IMR-90 (cell line): ENCODE measurements around the gene RIMS4. TPM values are rescaled to one million over a fixed set of nuclear protein-coding genes. Genes with fewer than 3 reads are reported as not detected.

ENCODE experiments used
- ATAC-seq: fragments of 200-7000 bp; cut with Tn5 transposase; 2 replicates; pipeline ENCODE4 v1.9.1; 2020; ENCODE audit warnings: low read depth, mild to moderate bottlenecking, moderate library complexity
- BruUV-seq: library from RNA; stranded (reverse); fragments of 400-500 nt; replicated peaks from 2 replicates; lab custom pipeline; 2021; lab: Mats Ljungman, UMichigan
- CTCF ChIA-PET: fragments of 300-600 bp; formaldehyde crosslinking; extraction: SDS; loops from one replicate; lab custom pipeline; 2021; ENCODE audit warnings: antibody characterized with exemption; lab: Yijun Ruan, JAX
- POLR2A ChIA-PET: fragments of 300-600 bp; sonication (Branson Sonifier 250); formaldehyde crosslinking; loops from one replicate; lab custom pipeline; 2022; ENCODE audit warnings: antibody characterized with exemption; ENCODE audit not compliant: unreplicated experiment; lab: Charles Lee
- DNase-seq: peaks from one replicate; pipeline ENCODE4 v3.0.0; 2013
- H2AFZ ChIP-seq: replicated peaks from 2 replicates; pipeline ENCODE3; 2013; ENCODE audit warnings: low read length, mild to moderate bottlenecking; ENCODE audit not compliant: poor library complexity
- H2AK5ac ChIP-seq: 2 replicates; pipeline ENCODE4 v1.6.1; 2013; ENCODE audit warnings: low read depth, low read length, inconsistent platforms
- H2AK9ac ChIP-seq: replicated peaks from 2 replicates; pipeline ENCODE3; 2013; ENCODE audit warnings: mild to moderate bottlenecking, low read depth, low read length, moderate library complexity; ENCODE audit not compliant: poor library complexity
- H2BK120ac ChIP-seq: 2 replicates; pipeline ENCODE4 v1.6.1; 2013; ENCODE audit warnings: low read depth, low read length, inconsistent platforms
- H2BK15ac ChIP-seq: 3 replicates; pipeline ENCODE4 v1.6.1; 2013; ENCODE audit warnings: low read depth, low read length, inconsistent platforms
- H2BK20ac ChIP-seq: 2 replicates; pipeline ENCODE4 v1.6.1; 2013; ENCODE audit warnings: low read depth, mild to moderate bottlenecking, inconsistent platforms, low read length, moderate library complexity
- H2BK5ac ChIP-seq: 2 replicates; pipeline ENCODE4 v1.6.1; 2013; ENCODE audit warnings: mild to moderate bottlenecking, low read depth, low read length, inconsistent platforms; ENCODE audit not compliant: poor library complexity, severe bottlenecking
- H3K14ac ChIP-seq: replicated peaks from 2 replicates; pipeline ENCODE4 v1.6.1; 2013; ENCODE audit warnings: low read depth, low read length, inconsistent platforms
- H3K18ac ChIP-seq: 2 replicates; pipeline ENCODE4 v1.6.1; 2013; ENCODE audit warnings: low read depth, low read length, control low read depth
- H3K23ac ChIP-seq: 2 replicates; pipeline ENCODE4 v1.6.1; 2013; ENCODE audit warnings: low read depth, low read length, inconsistent platforms
- H3K27ac ChIP-seq: 2 replicates; pipeline ENCODE4 v1.5.1; 2013; ENCODE audit warnings: mild to moderate bottlenecking, control low read depth, low read length; ENCODE audit not compliant: insufficient read depth
- H3K27me3 ChIP-seq: 2 replicates; pipeline ENCODE4 v1.6.1; 2013; ENCODE audit warnings: low read length; ENCODE audit not compliant: control insufficient read depth, insufficient read depth
- H3K36me3 ChIP-seq: 2 replicates; pipeline ENCODE4 v1.6.1; 2013; ENCODE audit warnings: low read length, mixed read lengths; ENCODE audit not compliant: control insufficient read depth, insufficient read depth
- H3K4ac ChIP-seq: 2 replicates; pipeline ENCODE4 v1.6.1; 2013; ENCODE audit warnings: low read depth, low read length, inconsistent platforms
- H3K4me1 ChIP-seq: 2 replicates; pipeline ENCODE4 v1.6.1; 2013; ENCODE audit warnings: low read length, mixed read lengths; ENCODE audit not compliant: control insufficient read depth, insufficient read depth
- H3K4me2 ChIP-seq: 2 replicates; pipeline ENCODE4 v1.6.1; 2013; ENCODE audit warnings: low read depth, mild to moderate bottlenecking, control low read depth, low read length, moderate library complexity
- H3K4me3 ChIP-seq: 2 replicates; pipeline ENCODE4 v1.5.1; 2013; ENCODE audit warnings: low read depth, mild to moderate bottlenecking, control low read depth, low read length, moderate library complexity; ENCODE audit not compliant: insufficient read depth
- H3K56ac ChIP-seq: 2 replicates; pipeline ENCODE4 v1.6.1; 2013; ENCODE audit warnings: low read length, inconsistent platforms; ENCODE audit not compliant: insufficient read depth; ENCODE audit errors: extremely low read depth
- H3K79me1 ChIP-seq, 2 experiments: 2 replicates each; pipeline ENCODE4 v1.6.1; 2013; ENCODE audit warnings: low read length in 2 of 2, inconsistent platforms in 1 of 2, low read depth in 1 of 2
- H3K9ac ChIP-seq: 2 replicates; pipeline ENCODE4 v1.6.1; 2013; ENCODE audit warnings: low read depth, low read length, control low read depth
- H3K9me1 ChIP-seq: 2 replicates; pipeline ENCODE4 v1.6.1; 2013; ENCODE audit warnings: low read length, inconsistent platforms; ENCODE audit not compliant: insufficient read depth
- H3K9me3 ChIP-seq: 2 replicates; pipeline ENCODE4 v1.6.1; 2013; ENCODE audit warnings: low read length; ENCODE audit not compliant: control insufficient read depth, insufficient read depth
- H4K20me1 ChIP-seq: 2 replicates; pipeline ENCODE4 v1.6.1; 2013; ENCODE audit warnings: low read length, inconsistent platforms; ENCODE audit not compliant: insufficient read depth
- H4K5ac ChIP-seq: 2 replicates; pipeline ENCODE4 v1.6.1; 2013; ENCODE audit warnings: mild to moderate bottlenecking, low read depth, low read length, control low read depth
- H4K8ac ChIP-seq, 2 experiments: 2 replicates each; pipeline ENCODE4 v1.6.1; 2013; ENCODE audit warnings: low read depth in 2 of 2, low read length in 2 of 2, control low read depth in 1 of 2, inconsistent platforms in 1 of 2
- H4K91ac ChIP-seq: 2 replicates; pipeline ENCODE4 v1.6.1; 2013; ENCODE audit warnings: low read depth, low read length, inconsistent platforms; ENCODE audit not compliant: insufficient read depth
- BHLHE40 ChIP-seq: fragments of 150-350 bp; IDR thresholded peaks from 2 replicates; pipeline ENCODE4 v1.6.1; 2016; ENCODE audit warnings: mild to moderate bottlenecking, low read depth, low read length
- CEBPB ChIP-seq: IDR thresholded peaks from 2 replicates; pipeline ENCODE4 v1.6.1; 2012; ENCODE audit warnings: low read depth, low read length, improper control_type of control experiment
- CHD1 ChIP-seq: IDR thresholded peaks from 2 replicates; pipeline ENCODE4 v1.6.1; 2012; ENCODE audit warnings: low read depth, low read length, improper control_type of control experiment
- CTCF ChIP-seq: conservative IDR thresholded peaks from 2 replicates; pipeline ENCODE4 v1.5.1; 2012; ENCODE audit warnings: mild to moderate bottlenecking, low read depth, low read length, improper control_type of control experiment
- FOS ChIP-seq: fragments of 150-350 bp; IDR thresholded peaks from 2 replicates; pipeline ENCODE4 v1.6.1; 2016; ENCODE audit warnings: low read depth, low read length
- MAFK ChIP-seq: IDR thresholded peaks from 2 replicates; pipeline ENCODE4 v1.6.1; 2012; ENCODE audit warnings: low read depth, low read length, improper control_type of control experiment
- MAZ ChIP-seq: IDR thresholded peaks from 2 replicates; pipeline ENCODE4 v1.6.1; 2012; ENCODE audit warnings: low read depth, mild to moderate bottlenecking, low read length, improper control_type of control experiment, moderate library complexity, borderline replicate concordance
- MXI1 ChIP-seq: IDR thresholded peaks from 2 replicates; pipeline ENCODE4 v1.6.1; 2012; ENCODE audit warnings: low read depth, mild to moderate bottlenecking, low read length, moderate library complexity, borderline replicate concordance
- NFE2L2 ChIP-seq: fragments of 150-350 bp; IDR thresholded peaks from 2 replicates; pipeline ENCODE4 v1.6.1; 2016; ENCODE audit warnings: low read depth, mild to moderate bottlenecking, low read length
- POLR2A ChIP-seq: IDR thresholded peaks from 2 replicates; pipeline ENCODE4 v1.6.1; 2012; ENCODE audit warnings: mild to moderate bottlenecking, low read depth, low read length
- RAD21 ChIP-seq: IDR thresholded peaks from 2 replicates; pipeline ENCODE4 v1.6.1; 2012; ENCODE audit warnings: low read length, improper control_type of control experiment
- RFX5 ChIP-seq: IDR thresholded peaks from 2 replicates; pipeline ENCODE4 v1.8.0; 2012; ENCODE audit warnings: low read depth, mild to moderate bottlenecking, low read length, moderate library complexity
- SMC3 ChIP-seq: fragments of 150-350 bp; IDR thresholded peaks from 2 replicates; pipeline ENCODE4 v1.6.1; 2016; ENCODE audit warnings: low read depth, mild to moderate bottlenecking, antibody characterized with exemption, low read length, moderate library complexity
- WGBS, 2 experiments: methylation state at CpG; one replicate each; pipeline versions ENCODE4 v1.1.5 to v1.1.7; 2013; ENCODE audit warnings: missing lambda C conversion rate in 2 of 2; ENCODE audit not compliant: insufficient read length in 1 of 2; ENCODE audit errors: extremely low coverage in 2 of 2; 5-methylcytosine and 5-hydroxymethylcytosine counted together
- dilution Hi-C: fragments of 300-500 bp; cut with HindIII; formaldehyde crosslinking; loops from one replicate; pipeline ENCODE4 v1.14.3; 2018; ENCODE audit warnings: low sequenced_read_pairs; ENCODE audit not compliant: unreplicated experiment
- in situ Hi-C: fragments of 300-500 bp; cut with MboI; formaldehyde crosslinking; loops from 3 replicates; pipeline ENCODE4 v1.14.3; 2019; ENCODE audit warnings: low sequenced_read_pairs, inconsistent platforms, mixed read lengths
- intact Hi-C: fragments of 100-400 bp; cut with micrococcal nuclease; formaldehyde crosslinking; loops from 2 replicates; pipeline ENCODE4 v1.10.0; 2022
- polyA plus RNA-seq, 3 experiments: library from polyadenylated mRNA; depleted of rRNA; stranded (reverse); fragments of >200 nt; gene quantifications; 2 replicates each; pipeline ENCODE4 v1.2.3, GENCODE V29; 2012; ENCODE audit warnings: low replicate concordance in 1 of 3
- total RNA-seq: library from RNA; depleted of rRNA; stranded (reverse); fragments of >200 nt; gene quantifications from 2 replicates; pipeline ENCODE4 v1.2.3, GENCODE V29; 2012
- TF ChIP-seq, protein P1 (sequence below): fragments of 150-350 bp; IDR thresholded peaks from 2 replicates; pipeline ENCODE4 v1.6.1; 2016; ENCODE audit warnings: low read depth, mild to moderate bottlenecking, low read length, moderate library complexity, borderline replicate concordance
- TF ChIP-seq, protein P2 (sequence below): fragments of 150-350 bp; IDR thresholded peaks from 2 replicates; pipeline ENCODE4 v1.6.1; 2017; ENCODE audit warnings: mild to moderate bottlenecking, antibody characterized with exemption, low read length, low read depth

The RIMS4 gene
- total and polyA plus RNA-seq, 2 of the 4 experiments (the other 2 are of a cell fraction), result not detected

DNA sequence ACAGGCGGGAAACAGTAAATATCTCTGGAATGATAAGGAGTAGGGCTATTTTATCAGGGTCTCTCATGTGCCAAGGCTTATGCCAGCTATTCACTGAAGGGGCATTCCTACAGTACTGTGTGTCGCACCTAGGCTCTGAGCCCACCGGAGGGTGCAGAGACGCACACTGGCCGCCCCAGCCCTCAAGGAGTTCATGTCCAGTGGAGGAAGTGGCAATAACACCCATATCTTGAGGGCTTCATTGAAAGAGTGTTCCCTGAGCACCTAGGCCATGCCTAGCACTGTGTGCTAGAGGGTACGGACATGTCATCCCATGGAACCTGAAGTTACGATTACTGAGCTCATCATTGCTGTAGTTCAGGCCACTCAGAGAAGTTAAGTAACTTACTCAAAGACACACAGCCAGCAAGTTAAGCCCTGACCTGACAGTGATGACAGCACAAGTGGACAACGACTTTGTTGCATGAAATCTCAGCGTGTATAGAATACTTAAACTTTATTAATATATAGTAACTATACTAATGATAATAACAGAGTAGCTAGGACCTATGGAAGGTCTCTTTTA lies 86.5 kb downstream of the RIMS4 start:
- Histone ChIP-seq H2BK5ac (no peak overlapping the region), H2BK20ac (no peak overlapping the region), H2BK15ac (peak overlapping the region; percentile 8; the same call in 1 of the 3 replicates), H3K27me3 (no peaks in the 10 kb centered on the region; the same call in 1 of the 2 replicates), H3K9me1 (peaks cover 5% of the 10 kb centered on the region; the same call in 1 of the 2 replicates), H3K79me1 (no peaks in the 10 kb centered on the region), H2AK5ac (peak overlapping the region; percentile 81; the same call in 1 of the 2 replicates), H4K91ac (no peak overlapping the region; the same call in 1 of the 2 replicates), H3K9me3 (no peaks in the 10 kb centered on the region), H3K4me3 (no peak overlapping the region), H3K27ac (no peak overlapping the region), H3K4me2 (no peak overlapping the region), H3K14ac (no peak overlapping the region), H2AK9ac (no peak overlapping the region), H2AFZ (no peak overlapping the region), H3K18ac (no peak overlapping the region), H4K5ac (no peak overlapping the region; the same call in 1 of the 2 replicates), H4K20me1 (no peaks in the 10 kb centered on the region; the same call in 1 of the 2 replicates), H3K9ac (no peak overlapping the region), H3K4me1 (peaks cover 9% of the 10 kb centered on the region), H3K4ac (no peak overlapping the region; the same call in 1 of the 2 replicates), H3K23ac (no peak overlapping the region), H2BK120ac (no peak overlapping the region), H3K56ac (no peak overlapping the region), H3K36me3 (no peaks in the 10 kb centered on the region), H4K8ac (no peak overlapping the region)
- in situ Hi-C loops, result no loop called here
- ChIA-PET POLR2A (no interaction called here), CTCF (no interaction called here)
- DNase-seq (no peak), ATAC-seq (no peak)
- TF ChIP-seq MAZ, result no peak
- TF ChIP-seq RAD21, result no peak
- no peak for TF ChIP-seq SMC3
- TF ChIP-seq, protein P1, sequence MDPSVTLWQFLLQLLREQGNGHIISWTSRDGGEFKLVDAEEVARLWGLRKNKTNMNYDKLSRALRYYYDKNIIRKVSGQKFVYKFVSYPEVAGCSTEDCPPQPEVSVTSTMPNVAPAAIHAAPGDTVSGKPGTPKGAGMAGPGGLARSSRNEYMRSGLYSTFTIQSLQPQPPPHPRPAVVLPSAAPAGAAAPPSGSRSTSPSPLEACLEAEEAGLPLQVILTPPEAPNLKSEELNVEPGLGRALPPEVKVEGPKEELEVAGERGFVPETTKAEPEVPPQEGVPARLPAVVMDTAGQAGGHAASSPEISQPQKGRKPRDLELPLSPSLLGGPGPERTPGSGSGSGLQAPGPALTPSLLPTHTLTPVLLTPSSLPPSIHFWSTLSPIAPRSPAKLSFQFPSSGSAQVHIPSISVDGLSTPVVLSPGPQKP, result no peak
- no peak for TF ChIP-seq CHD1
- TF ChIP-seq NFE2L2, result no peak
- no peak for TF ChIP-seq MXI1
- TF ChIP-seq, protein P2, sequence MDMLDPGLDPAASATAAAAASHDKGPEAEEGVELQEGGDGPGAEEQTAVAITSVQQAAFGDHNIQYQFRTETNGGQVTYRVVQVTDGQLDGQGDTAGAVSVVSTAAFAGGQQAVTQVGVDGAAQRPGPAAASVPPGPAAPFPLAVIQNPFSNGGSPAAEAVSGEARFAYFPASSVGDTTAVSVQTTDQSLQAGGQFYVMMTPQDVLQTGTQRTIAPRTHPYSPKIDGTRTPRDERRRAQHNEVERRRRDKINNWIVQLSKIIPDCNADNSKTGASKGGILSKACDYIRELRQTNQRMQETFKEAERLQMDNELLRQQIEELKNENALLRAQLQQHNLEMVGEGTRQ, result no peak
- no peak for TF ChIP-seq BHLHE40
- no peak for TF ChIP-seq FOS
- TF ChIP-seq CEBPB, result no peak
- TF ChIP-seq RFX5, result no peak
- TF ChIP-seq POLR2A, result no peak
- TF ChIP-seq MAFK, result no peak
- no peak for TF ChIP-seq CTCF
- WGBS, 2 experiments, result 100% methylated on average over 1 of the region's 9 CpGs; no CpG with 5 or more reads in 1 of the 2 experiments
- intact Hi-C loops, result no loop called here
- no TSS peak for BruUV-seq
- dilution Hi-C loops, result no loop called here
